HL-60/S4 treated with retinoic acid at 250 ng/mL for 4 days and 3 days (cell line): Measurements from ENCODE around the gene FGF22.
"Not testable (repeated sequence)": the region's sequence is repeated elsewhere in the genome, so short reads cannot be mapped to it uniquely, and the experiment has no call there.

Source experiments
- in situ Hi-C: fragments of 300-500 bp; cut with MboI; formaldehyde crosslinking; loops from 2 replicates; pipeline ENCODE4 v1.7.0; 2022; ENCODE audit warnings: low sequenced_read_pairs

Gene FGF22

DNA sequence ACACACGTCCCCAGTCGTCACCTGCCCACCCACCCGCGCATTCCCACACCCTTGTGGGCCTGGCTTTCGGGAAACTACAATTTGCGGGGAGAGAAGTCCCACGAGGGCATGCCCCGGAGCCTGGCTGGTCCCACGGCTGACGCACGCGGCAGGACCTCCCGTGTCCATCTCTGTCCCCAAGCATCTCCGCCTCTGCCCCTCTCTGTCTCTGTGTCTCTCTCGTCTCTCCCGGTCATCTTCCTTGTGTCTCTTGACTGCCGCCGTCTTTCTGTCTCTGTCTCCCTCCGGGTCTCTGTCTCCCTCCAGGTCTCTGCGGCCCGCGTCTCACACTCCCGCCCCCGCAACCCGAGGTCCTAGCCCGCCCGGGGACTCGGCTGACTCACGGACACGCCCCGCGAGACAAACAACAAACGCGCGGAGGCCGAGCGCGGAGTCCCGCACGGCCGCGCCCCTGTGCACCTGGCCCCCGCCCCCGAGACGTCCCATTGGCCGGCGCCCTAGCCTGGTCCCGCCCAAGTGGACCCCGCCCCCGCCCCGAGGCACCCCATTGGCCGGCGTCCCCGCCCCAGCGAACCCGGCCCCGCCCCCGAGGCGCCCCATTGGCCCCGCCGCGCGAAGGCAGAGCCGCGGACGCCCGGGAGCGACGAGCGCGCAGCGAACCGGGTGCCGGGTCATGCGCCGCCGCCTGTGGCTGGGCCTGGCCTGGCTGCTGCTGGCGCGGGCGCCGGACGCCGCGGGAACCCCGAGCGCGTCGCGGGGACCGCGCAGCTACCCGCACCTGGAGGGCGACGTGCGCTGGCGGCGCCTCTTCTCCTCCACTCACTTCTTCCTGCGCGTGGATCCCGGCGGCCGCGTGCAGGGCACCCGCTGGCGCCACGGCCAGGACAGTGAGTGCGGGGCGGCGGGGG, at the start of gene FGF22:
Gene FGF22, plus strand, starts transcription at position 627 of the 908 bp plus-strand sequence. Its CDS starts 47 bp downstream, at position 674.
- in situ Hi-C loops, result no loop called here

DNA sequence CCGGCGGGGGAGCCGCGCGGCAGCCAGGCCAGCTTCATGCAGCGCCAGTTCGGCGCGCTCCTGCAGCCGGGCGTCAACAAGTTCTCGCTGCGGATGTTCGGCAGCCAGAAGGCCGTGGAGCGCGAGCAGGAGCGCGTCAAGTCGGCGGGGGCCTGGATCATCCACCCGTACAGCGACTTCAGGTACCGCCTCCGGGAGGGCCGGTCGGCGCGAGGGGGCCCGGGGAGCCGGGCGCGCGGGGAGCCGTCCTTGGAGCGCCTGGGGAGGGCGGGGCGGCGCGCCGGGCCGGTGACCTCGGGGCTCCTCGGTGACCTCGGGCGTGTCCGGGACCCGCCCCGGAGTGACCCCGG, 49.3 kb upstream of the FGF22 start:
- in situ Hi-C loops, result no loop called here

DNA sequence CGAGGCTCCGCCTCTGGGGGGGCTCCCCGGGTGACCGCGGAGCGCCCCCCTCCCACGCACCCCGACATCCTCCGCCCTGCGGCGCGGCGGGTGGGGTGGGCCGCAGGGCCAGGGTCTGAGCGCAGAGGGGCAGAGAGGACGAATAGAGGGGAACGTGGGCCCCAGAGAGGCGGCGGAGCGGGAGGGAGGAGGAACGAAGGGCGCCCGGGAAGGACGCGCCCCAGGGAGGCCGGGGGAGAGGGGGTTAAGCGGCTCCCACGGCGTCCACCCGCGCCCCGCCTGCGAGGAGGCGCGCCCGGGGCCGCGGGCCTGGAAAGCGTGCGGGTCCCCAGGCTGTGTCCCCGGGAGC, 49.0 kb upstream of the FGF22 start:
- in situ Hi-C loops, result no loop called here

DNA sequence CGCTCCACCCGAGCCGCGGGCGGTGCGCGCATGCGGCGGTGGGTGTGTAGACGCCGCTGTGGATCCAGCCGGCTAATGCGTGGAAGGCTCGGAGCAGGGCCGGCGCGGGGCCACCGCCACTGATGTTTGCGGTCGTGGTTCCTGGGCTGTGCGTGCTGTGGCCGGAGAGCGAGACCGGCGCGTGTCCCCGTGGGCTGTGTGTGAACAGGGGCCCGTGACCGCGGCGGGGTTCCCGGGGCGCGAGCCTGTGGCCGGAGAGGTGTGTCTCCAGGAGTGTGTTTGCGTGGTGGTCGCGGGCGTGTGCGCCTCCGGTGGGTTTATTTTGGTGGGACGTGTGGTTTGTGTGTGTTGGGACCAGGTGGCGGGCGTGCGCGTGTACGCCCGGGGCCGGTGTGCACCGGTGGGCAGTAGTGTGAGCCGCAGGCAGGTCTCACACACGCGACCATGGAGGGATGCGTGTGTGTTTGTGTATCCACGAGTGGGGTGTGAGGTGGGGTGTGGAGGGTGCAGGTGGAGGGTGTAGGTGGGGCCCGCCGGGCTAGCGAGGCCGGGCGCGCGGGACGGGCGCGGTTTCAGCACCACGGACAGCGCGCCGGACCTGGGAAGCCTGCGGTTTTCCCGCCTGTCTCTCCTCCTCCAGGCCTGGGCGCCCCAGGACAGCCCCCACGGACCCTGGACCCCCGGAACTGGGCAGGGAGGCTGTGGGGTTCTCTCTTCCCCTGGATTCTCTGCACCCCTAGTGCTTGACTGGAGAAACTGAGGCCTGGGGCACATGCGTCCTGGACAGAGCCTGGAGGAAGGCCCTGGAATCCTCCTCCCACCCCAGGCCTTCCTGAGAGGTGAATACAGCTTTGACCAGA, 48.4 kb upstream of the FGF22 start:
- in situ Hi-C loops, result no loop called here

DNA sequence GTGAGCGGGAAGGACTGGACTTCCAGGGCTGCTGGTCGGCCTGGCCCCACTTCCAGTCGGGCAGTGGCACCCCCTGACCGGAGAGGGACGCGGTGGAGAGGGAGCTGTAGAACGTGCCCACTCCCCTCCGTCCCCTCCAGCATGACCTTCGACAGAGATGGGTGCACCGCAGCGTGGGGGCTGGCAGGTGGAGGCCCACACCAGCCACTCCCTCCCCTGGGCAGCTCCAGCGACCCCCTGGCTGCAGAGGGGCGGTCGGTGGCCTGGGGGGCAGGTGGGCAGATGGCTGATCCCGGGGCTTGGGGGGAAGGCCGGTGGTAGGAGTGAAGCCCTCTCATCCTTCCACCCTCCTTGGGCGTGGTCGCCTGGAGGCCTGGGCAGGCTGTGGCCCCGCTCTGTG, 47.6 kb upstream of the FGF22 start:
- in situ Hi-C loops, result no loop called here

DNA sequence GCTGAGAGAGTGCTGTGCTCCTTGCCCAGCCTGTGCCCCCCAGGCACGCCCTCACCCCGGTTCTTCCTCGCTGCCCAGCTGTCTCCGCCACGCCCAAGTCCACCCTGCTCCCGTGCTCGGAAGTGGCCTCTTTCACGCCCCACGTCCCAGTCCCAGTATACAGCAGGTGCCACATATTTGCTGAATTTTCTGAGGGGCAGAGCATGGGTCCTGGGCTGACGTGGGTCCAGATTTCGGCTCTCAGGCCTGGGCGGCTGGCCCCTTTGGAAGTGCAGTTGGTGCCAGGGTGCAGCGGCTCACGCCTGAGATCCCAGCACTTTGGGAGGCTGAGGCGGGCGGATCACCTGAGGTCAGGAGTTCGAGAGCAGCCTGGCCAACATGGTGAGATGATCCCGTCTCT, 46.6 kb upstream of the FGF22 start:
- in situ Hi-C loops, result no loop called here

DNA sequence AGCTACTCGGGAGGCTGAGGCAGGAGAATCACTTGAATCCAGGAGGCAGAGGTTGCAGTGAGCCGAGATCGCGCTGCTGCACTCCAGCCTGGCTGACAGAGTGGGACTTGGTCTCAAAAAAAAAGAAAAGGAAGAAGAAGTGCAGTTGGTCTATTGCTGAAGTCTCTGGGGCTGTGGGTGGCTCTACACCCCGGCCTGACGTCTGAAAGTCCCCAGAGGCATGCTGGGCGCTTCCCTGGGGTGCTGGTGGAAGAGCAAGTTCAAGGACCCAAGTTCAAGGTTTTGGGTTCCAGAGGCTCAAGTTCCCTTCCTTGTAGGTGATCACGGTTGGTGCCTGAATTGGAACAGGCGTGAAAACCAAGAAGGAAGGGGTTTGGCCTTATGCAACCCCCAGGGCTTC, 46.2 kb upstream of the FGF22 start:
- in situ Hi-C loops, result no loop called here

DNA sequence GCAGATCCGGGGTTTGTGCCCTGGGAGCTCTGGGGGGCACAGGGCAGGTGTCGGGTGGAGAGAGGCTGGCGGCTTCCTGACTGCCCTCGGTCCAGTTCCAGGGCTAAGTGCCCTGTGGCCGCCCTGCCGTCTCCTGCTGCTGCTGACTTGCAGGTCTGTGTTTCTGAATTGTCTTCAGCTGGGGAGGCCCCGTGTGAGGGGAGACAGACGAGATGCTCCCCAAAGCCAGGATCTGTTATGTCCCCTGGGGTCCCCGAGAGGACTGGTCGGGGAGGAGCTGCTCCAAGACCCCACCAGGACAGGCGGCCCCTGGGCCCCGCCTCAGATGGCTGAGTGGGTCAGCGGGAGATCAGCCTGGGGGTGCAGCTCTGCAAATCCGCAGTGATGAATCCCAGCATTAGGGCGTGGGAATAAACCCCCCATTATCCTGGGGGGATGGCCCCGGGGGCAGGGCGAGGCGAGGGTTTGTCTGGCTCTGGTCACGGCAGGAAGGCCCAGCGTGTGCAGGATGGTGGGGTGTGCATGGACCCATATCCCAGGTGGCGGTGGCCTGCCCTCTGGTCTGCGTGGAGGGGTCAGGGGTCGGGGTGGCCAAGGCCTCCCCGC, 45.3 kb upstream of the FGF22 start:
- in situ Hi-C loops, result no loop called here

DNA sequence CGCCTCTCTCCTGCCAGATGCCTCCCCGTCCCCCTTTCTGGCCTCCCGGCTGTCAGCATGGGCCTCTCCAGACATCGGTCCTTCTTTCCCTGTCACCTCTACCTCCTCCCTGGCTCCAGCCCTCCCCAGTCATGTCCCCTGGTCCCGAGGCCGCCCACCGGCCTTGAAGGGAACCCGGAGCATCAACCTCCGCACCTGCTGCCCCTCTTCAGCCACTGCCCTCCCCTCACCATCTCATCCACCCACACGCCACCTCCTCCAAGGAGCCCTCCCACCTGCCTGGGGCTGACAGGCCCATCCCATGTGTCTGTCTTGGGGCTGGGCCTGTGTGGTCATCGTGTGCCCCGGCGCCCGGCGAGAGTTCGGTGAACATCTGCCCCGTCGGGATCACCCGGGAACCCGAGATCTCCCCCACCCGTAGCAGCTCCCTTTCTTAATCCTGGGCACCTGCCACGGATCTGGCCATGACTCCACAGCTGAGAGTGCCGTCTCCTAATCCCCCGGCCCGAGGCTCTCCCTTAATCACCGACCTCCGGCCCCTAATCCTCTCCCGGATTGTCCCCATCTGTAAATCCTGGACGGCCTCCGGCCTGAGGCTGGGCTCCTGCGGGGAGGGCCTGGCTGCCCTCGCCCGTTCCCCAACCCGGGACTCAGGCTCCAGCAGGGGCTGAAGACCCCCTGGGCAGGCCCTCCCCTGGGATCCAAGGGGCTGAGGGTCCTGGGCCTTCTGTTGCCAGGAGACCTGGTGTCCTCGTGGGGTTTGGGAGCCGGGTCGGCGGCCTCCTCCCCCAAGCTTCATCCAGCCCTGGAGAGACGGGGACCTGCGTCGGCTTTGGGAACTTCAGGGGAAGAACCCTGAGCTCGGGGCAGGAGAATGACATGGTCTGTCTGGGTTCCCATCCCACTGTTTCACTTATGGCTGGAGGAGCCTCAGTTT, 44.1 kb upstream of the FGF22 start:
- in situ Hi-C loops, result no loop called here

DNA sequence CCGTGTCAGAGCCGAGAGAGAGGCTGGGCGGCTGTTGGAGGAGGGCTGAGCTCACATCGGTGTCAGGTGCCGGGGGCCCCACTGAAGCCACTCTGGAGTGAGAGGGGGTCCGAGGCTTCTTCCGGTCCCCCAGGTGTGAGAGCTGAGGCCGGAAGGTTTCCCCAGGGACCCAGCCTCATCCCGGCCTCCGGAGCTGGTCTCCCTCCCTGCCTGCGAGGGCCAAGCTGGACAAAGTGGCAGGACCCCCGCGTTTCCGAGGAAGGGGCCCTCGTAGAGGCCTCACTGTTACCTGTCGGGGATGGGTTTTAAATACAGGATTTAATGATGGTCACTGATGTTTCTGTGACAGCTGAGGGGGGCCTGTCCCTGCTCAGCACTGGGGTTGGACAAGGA, 43.4 kb upstream of the FGF22 start:
- in situ Hi-C loops, result no loop called here

DNA sequence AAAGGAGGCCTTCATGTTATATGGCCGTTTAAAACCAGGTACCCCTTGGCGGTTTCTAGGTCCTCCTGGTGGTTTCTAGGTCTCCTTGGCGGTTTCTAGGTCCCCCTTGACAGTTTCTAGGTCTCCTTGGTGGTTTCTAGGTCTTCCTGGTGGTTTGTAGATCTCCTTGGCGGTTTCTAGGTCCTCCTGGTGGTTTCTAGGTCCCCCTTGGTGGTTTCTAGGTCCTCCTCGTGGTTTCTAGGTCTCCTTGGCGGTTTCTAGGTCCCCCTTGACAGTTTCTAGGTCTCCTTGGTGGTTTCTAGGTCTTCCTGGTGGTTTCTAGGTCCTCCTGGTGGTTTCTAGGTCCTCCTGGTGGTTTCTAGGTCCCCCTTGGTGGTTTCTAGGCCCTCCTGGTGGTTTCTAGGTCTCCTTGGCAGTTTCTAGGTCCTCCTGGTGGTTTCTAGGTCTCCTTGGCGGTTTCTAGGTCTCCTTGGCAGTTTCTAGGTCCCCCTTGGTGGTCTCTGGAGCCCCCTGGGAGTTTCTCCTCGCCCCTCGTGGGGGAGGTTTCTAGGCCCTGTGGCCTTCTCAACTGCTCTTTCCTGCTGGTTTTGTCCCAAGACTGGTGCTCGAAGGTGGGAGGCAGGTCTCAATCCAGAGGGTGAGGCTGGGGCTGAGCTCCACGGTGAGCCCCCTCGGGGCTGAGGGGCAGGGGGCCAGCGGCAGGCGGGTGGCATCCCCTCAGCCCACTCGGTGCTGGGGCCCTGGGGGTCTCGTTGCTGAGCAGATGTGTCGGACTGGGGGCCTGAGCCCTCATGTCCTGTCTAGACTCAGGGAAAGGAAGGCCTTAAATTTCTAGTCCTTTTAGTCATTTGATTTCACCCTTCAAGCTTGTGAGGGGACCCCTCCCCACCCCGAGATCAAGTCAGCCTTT, 42.0 kb upstream of the FGF22 start:
- in situ Hi-C loops, result no loop called here

DNA sequence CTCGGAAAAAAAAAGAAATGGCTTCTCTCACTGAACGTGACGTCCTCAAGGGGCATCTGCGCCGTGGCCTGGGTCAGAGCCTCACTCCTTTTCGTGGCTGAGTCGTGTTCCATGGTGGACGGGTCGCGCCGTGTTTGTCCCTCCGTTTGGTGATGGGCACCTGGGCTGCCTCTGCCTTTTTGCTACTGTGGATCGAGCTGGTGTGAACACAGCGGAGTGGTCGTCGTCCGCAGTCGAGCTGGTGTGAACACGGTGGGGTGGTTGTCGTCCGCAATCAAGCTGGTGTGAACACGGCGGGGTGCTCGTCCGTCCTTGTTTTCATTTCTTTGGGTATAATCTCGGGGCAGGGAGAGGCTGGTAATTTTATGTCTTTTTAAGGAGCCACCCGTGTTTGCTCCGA, 38.4 kb upstream of the FGF22 start:
- in situ Hi-C loops, result no loop called here

DNA sequence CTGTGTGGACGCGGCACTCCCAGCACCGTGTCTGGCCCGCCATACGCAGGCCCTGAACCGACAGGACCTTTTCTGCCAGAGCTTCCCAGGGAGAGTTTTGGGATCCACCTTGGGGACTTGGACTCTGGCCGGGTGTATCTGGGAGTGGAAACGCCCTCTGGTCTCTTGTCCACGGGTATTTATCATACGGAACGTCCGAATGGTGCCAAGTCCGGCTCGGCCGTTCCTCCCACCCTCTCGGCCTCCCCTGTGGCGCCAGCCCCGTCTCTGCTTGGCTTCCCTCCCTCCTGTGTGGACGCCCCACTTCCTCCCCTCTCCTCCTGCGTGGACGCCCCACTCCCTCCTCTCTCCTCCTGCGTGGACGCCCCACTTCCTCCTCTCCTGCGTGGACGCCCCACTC, 37.9 kb upstream of the FGF22 start:
- in situ Hi-C loops, result no loop called here

DNA sequence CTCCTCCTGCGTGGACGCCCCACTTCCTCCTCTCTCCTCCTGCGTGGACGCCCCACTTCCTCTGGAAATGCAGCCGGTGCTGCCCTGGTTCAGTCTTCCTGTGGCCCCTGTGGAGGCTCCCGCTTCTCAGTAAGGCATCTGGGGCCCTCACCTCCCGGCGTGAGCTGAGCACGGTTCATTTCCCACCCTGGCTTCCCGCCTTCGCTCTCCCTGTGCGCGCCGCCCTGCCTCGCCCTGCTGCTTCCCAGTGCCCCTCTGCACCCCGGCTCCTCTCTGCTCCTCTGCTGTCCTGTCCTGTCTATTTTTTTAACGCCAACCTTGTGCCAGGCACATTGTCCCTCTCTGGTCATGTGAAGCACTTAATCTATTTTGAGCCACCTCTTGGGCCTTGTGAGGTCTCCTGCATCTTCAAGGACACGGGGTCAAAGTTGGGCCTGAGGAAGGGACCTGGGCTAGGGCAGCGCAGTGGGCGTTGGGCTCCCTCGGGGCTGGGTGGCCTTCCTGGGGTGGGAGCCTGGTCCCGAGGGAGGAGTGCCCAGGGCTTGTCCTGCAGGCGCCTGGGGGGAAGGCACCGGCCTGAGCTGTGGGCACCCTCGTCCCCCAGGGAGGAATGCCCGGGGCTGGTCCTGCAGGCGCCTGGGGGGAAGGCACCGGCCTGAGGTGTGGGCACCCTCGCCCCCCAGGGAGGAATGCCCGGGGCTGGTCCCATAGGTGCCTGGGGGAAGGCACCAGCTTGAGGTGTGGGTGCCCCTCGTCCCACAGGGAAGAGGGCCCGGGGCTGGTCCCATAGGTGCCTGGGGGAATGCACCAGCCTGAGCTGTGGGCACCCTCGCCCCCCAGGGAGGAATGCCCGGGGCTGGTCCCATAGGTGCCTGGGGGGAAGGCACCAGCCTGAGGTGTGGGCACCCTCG, 37.0 kb upstream of the FGF22 start:
- in situ Hi-C loops, result no loop called here

DNA sequence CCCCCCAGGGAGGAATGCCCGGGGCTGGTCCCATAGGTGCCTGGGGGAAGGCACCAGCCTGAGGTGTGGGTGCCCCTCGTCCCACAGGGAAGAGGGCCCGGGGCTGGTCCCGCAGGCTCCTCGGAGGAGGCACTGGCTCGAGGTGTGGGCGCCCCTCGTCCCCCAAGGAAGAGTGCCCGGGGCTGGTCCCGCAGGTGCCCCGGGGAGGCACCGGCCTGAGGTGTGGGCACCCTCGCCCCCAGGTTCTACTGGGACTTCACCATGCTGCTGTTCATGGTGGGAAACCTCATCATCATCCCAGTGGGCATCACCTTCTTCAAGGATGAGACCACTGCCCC, 36.4 kb upstream of the FGF22 start:
- in situ Hi-C loops, result not testable (repeated sequence)

DNA sequence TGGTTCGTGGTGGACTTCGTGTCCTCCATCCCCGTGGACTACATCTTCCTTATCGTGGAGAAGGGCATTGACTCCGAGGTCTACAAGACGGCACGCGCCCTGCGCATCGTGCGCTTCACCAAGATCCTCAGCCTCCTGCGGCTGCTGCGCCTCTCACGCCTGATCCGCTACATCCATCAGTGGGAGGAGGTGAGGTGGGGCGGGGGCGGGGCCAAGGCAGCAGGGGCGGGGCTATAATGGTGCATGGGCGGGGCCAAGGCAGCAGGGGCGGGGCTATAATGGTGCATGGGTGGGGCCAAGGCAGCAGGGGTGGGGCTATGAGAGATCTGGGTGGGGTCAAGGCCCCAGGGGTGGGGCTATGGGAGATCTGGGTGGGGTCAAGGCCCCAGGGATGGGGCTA, 35.9 kb upstream of the FGF22 start:
- in situ Hi-C loops, result not testable (repeated sequence)

DNA sequence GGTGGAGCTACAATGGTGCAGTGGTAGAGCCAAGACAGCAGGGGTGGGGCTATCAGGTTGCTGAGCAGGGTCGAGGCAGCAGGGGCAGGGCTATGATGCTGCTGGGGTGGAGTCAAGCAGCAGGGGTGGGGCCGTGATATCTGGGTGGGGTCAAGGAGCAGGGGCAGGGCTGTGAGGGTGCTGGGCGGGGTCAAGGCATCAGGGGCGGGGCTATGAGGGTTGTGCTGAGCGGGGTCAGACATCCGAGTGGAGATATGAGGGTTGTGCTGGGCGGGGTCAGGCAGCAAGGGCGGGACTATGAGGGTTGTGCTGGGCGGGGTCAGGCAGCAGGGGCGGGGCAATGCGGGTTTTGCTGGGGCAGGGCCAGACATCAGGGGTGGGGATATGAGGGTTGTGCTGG, 35.3 kb upstream of the FGF22 start:
- in situ Hi-C loops, result no loop called here

DNA sequence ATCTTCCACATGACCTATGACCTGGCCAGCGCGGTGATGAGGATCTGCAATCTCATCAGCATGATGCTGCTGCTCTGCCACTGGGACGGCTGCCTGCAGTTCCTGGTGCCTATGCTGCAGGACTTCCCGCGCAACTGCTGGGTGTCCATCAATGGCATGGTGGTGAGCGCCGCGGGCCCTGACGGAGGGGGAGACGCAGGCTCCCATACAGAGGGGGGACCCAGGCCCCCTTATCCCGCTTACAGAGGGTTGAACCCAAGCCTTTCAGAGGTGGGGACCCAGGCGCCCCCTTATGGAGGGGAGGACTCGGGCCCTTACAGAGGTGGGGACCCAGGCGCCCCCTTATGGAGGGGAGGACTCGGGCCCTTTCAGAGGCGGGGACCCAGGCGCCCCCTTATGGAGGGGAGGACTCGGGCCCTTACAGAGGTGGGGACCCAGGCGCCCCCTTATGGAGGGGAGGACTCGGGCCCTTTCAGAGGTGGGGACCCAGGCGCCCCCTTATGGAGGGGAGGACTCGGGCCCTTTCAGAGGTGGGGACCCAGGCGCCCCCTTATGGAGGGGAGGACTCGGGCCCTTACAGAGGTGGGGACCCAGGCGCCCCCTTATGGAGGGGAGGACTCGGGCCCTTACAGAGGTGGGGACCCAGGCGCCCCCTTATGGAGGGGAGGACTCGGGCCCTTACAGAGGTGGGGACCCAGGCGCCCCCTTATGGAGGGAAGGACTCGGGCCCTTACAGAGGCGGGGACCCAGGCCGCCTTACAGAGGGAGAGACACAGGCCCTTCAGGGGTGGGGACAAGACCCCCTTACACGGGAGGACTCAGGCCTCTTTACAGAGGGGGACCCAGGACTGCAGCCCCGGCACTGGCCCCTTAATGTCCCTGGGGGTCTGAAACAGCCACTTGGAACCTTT, 34.4 kb upstream of the FGF22 start:
- in situ Hi-C loops, result not testable (repeated sequence)
